IMR-90 (cell line): ENCODE results near the gene DEAF1. TPM values are rescaled to one million over a fixed set of nuclear protein-coding genes. Genes with fewer than 3 reads are reported as not detected.

Source experiments
- ATAC-seq: fragments of 200-7000 bp; cut with Tn5 transposase; 2 replicates; pipeline ENCODE4 v1.9.1; 2020; ENCODE audit warnings: low read depth, mild to moderate bottlenecking, moderate library complexity
- BruUV-seq: library from RNA; stranded (reverse); fragments of 400-500 nt; replicated peaks from 2 replicates; lab custom pipeline; 2021; lab: Mats Ljungman, UMichigan
- CTCF ChIA-PET: fragments of 300-600 bp; formaldehyde crosslinking; extraction: SDS; loops from one replicate; lab custom pipeline; 2021; ENCODE audit warnings: antibody characterized with exemption; lab: Yijun Ruan, JAX
- POLR2A ChIA-PET: fragments of 300-600 bp; sonication (Branson Sonifier 250); formaldehyde crosslinking; loops from one replicate; lab custom pipeline; 2022; ENCODE audit warnings: antibody characterized with exemption; ENCODE audit not compliant: unreplicated experiment; lab: Charles Lee
- DNase-seq: peaks from one replicate; pipeline ENCODE4 v3.0.0; 2013
- H2AFZ ChIP-seq: replicated peaks from 2 replicates; pipeline ENCODE3; 2013; ENCODE audit warnings: low read length, mild to moderate bottlenecking; ENCODE audit not compliant: poor library complexity
- H2AK5ac ChIP-seq: 2 replicates; pipeline ENCODE4 v1.6.1; 2013; ENCODE audit warnings: low read depth, low read length, inconsistent platforms
- H2AK9ac ChIP-seq: replicated peaks from 2 replicates; pipeline ENCODE3; 2013; ENCODE audit warnings: mild to moderate bottlenecking, low read depth, low read length, moderate library complexity; ENCODE audit not compliant: poor library complexity
- H2BK120ac ChIP-seq: 2 replicates; pipeline ENCODE4 v1.6.1; 2013; ENCODE audit warnings: low read depth, low read length, inconsistent platforms
- H2BK15ac ChIP-seq: 3 replicates; pipeline ENCODE4 v1.6.1; 2013; ENCODE audit warnings: low read depth, low read length, inconsistent platforms
- H2BK20ac ChIP-seq: 2 replicates; pipeline ENCODE4 v1.6.1; 2013; ENCODE audit warnings: low read depth, mild to moderate bottlenecking, inconsistent platforms, low read length, moderate library complexity
- H2BK5ac ChIP-seq: 2 replicates; pipeline ENCODE4 v1.6.1; 2013; ENCODE audit warnings: mild to moderate bottlenecking, low read depth, low read length, inconsistent platforms; ENCODE audit not compliant: poor library complexity, severe bottlenecking
- H3K14ac ChIP-seq: replicated peaks from 2 replicates; pipeline ENCODE4 v1.6.1; 2013; ENCODE audit warnings: low read depth, low read length, inconsistent platforms
- H3K18ac ChIP-seq: 2 replicates; pipeline ENCODE4 v1.6.1; 2013; ENCODE audit warnings: low read depth, low read length, control low read depth
- H3K23ac ChIP-seq: 2 replicates; pipeline ENCODE4 v1.6.1; 2013; ENCODE audit warnings: low read depth, low read length, inconsistent platforms
- H3K27ac ChIP-seq: 2 replicates; pipeline ENCODE4 v1.5.1; 2013; ENCODE audit warnings: mild to moderate bottlenecking, control low read depth, low read length; ENCODE audit not compliant: insufficient read depth
- H3K27me3 ChIP-seq: 2 replicates; pipeline ENCODE4 v1.6.1; 2013; ENCODE audit warnings: low read length; ENCODE audit not compliant: control insufficient read depth, insufficient read depth
- H3K36me3 ChIP-seq: 2 replicates; pipeline ENCODE4 v1.6.1; 2013; ENCODE audit warnings: low read length, mixed read lengths; ENCODE audit not compliant: control insufficient read depth, insufficient read depth
- H3K4ac ChIP-seq: 2 replicates; pipeline ENCODE4 v1.6.1; 2013; ENCODE audit warnings: low read depth, low read length, inconsistent platforms
- H3K4me1 ChIP-seq: 2 replicates; pipeline ENCODE4 v1.6.1; 2013; ENCODE audit warnings: low read length, mixed read lengths; ENCODE audit not compliant: control insufficient read depth, insufficient read depth
- H3K4me2 ChIP-seq: 2 replicates; pipeline ENCODE4 v1.6.1; 2013; ENCODE audit warnings: low read depth, mild to moderate bottlenecking, control low read depth, low read length, moderate library complexity
- H3K4me3 ChIP-seq: 2 replicates; pipeline ENCODE4 v1.5.1; 2013; ENCODE audit warnings: low read depth, mild to moderate bottlenecking, control low read depth, low read length, moderate library complexity; ENCODE audit not compliant: insufficient read depth
- H3K56ac ChIP-seq: 2 replicates; pipeline ENCODE4 v1.6.1; 2013; ENCODE audit warnings: low read length, inconsistent platforms; ENCODE audit not compliant: insufficient read depth; ENCODE audit errors: extremely low read depth
- H3K79me1 ChIP-seq, 2 experiments: 2 replicates each; pipeline ENCODE4 v1.6.1; 2013; ENCODE audit warnings: low read length in 2 of 2, inconsistent platforms in 1 of 2, low read depth in 1 of 2
- H3K9ac ChIP-seq: 2 replicates; pipeline ENCODE4 v1.6.1; 2013; ENCODE audit warnings: low read depth, low read length, control low read depth
- H3K9me1 ChIP-seq: 2 replicates; pipeline ENCODE4 v1.6.1; 2013; ENCODE audit warnings: low read length, inconsistent platforms; ENCODE audit not compliant: insufficient read depth
- H3K9me3 ChIP-seq: 2 replicates; pipeline ENCODE4 v1.6.1; 2013; ENCODE audit warnings: low read length; ENCODE audit not compliant: control insufficient read depth, insufficient read depth
- H4K20me1 ChIP-seq: 2 replicates; pipeline ENCODE4 v1.6.1; 2013; ENCODE audit warnings: low read length, inconsistent platforms; ENCODE audit not compliant: insufficient read depth
- H4K5ac ChIP-seq: 2 replicates; pipeline ENCODE4 v1.6.1; 2013; ENCODE audit warnings: mild to moderate bottlenecking, low read depth, low read length, control low read depth
- H4K8ac ChIP-seq, 2 experiments: 2 replicates each; pipeline ENCODE4 v1.6.1; 2013; ENCODE audit warnings: low read depth in 2 of 2, low read length in 2 of 2, control low read depth in 1 of 2, inconsistent platforms in 1 of 2
- H4K91ac ChIP-seq: 2 replicates; pipeline ENCODE4 v1.6.1; 2013; ENCODE audit warnings: low read depth, low read length, inconsistent platforms; ENCODE audit not compliant: insufficient read depth
- MAFK ChIP-seq: IDR thresholded peaks from 2 replicates; pipeline ENCODE4 v1.6.1; 2012; ENCODE audit warnings: low read depth, low read length, improper control_type of control experiment
- MAZ ChIP-seq: IDR thresholded peaks from 2 replicates; pipeline ENCODE4 v1.6.1; 2012; ENCODE audit warnings: low read depth, mild to moderate bottlenecking, low read length, improper control_type of control experiment, moderate library complexity, borderline replicate concordance
- WGBS, 2 experiments: methylation state at CpG; one replicate each; pipeline versions ENCODE4 v1.1.5 to v1.1.7; 2013; ENCODE audit warnings: missing lambda C conversion rate in 2 of 2; ENCODE audit not compliant: insufficient read length in 1 of 2; ENCODE audit errors: extremely low coverage in 2 of 2; 5-methylcytosine and 5-hydroxymethylcytosine counted together
- dilution Hi-C: fragments of 300-500 bp; cut with HindIII; formaldehyde crosslinking; loops from one replicate; pipeline ENCODE4 v1.14.3; 2018; ENCODE audit warnings: low sequenced_read_pairs; ENCODE audit not compliant: unreplicated experiment
- in situ Hi-C: fragments of 300-500 bp; cut with MboI; formaldehyde crosslinking; loops from 3 replicates; pipeline ENCODE4 v1.14.3; 2019; ENCODE audit warnings: low sequenced_read_pairs, inconsistent platforms, mixed read lengths
- intact Hi-C: fragments of 100-400 bp; cut with micrococcal nuclease; formaldehyde crosslinking; loops from 2 replicates; pipeline ENCODE4 v1.10.0; 2022
- polyA plus RNA-seq, 3 experiments: library from polyadenylated mRNA; depleted of rRNA; stranded (reverse); fragments of >200 nt; gene quantifications; 2 replicates each; pipeline ENCODE4 v1.2.3, GENCODE V29; 2012; ENCODE audit warnings: low replicate concordance in 1 of 3
- total RNA-seq: library from RNA; depleted of rRNA; stranded (reverse); fragments of >200 nt; gene quantifications from 2 replicates; pipeline ENCODE4 v1.2.3, GENCODE V29; 2012

DEAF1 gene
- total and polyA plus RNA-seq, 2 of the 4 experiments (the other 2 are of a cell fraction), result 22.9 to 31.6 TPM

GRCh38 chr11:623349-623869 is 71.6 kb downstream of the DEAF1 start:
- Histone ChIP-seq H4K8ac (no peak overlapping the region), H3K4me3 (no peak overlapping the region), H2AK5ac (no peak overlapping the region), H3K9me1 (peaks cover 7% of the 10 kb centered on the region; the same call in 1 of the 2 replicates), H4K5ac (no peak overlapping the region), H2BK20ac (no peak overlapping the region), H3K18ac (no peak overlapping the region), H2BK5ac (no peak overlapping the region), H3K27me3 (peaks cover 2% of the 10 kb centered on the region; the same call in 1 of the 2 replicates), H2AK9ac (peak overlapping the region; percentile 55), H3K36me3 (peaks cover 2% of the 10 kb centered on the region; the same call in 1 of the 2 replicates), H3K9me3 (no peaks in the 10 kb centered on the region), H3K23ac (no peak overlapping the region), H3K79me1 (0 out of 4 replicates have a peak, but pooled peaks cover 1 to 7% of the 10 kb centered on the region in 2 experiments), H2AFZ (no peak overlapping the region), H3K9ac (no peak overlapping the region), H3K27ac (no peak overlapping the region), H2BK15ac (no peak overlapping the region), H3K4me1 (peaks cover 1% of the 10 kb centered on the region; the same call in 1 of the 2 replicates), H4K91ac (no peak overlapping the region), H3K56ac (no peak overlapping the region), H4K20me1 (peaks cover 4% of the 10 kb centered on the region), H2BK120ac (no peak overlapping the region), H3K4me2 (no peak overlapping the region), H3K14ac (no peak overlapping the region), H3K4ac (no peak overlapping the region)
- in situ Hi-C loops (no loop called here), dilution Hi-C loops (no loop called here), intact Hi-C loops (no loop called here)
- POLR2A ChIA-PET, result no interaction called here
- DNase-seq (no peak), ATAC-seq (no peak)
- TF ChIP-seq MAZ, result no peak
- TF ChIP-seq MAFK, result no peak
- 80% methylated on average over 10 of the region's 15 CpGs; no CpG with 5 or more reads in 1 of the 2 experiments for WGBS, 2 experiments
- no TSS peak for BruUV-seq
- CTCF ChIA-PET, result no interaction called here
